GM23338 (cell line): ENCODE results near the gene FAM174C. TPM values are rescaled to one million over a fixed set of nuclear protein-coding genes. Genes with fewer than 3 reads are reported as not detected.

ENCODE experiments used
- ATAC-seq: fragments of 200-7000 bp; cut with Tn5 transposase; 3 replicates; pipeline ENCODE4 v1.9.1; 2020
- DNase-seq: peaks from one replicate; pipeline ENCODE4 v3.0.0-alpha.2; 2015; ENCODE audit warnings: low spot score
- H2AFZ ChIP-seq: fragments of 200-600 bp; sonication (generic); 2 replicates; pipeline ENCODE4 v1.8.0; 2016; ENCODE audit warnings: antibody characterized with exemption, mild to moderate bottlenecking, moderate library complexity
- H3F3A ChIP-seq: fragments of 200-600 bp; sonication (generic); replicated peaks from 2 replicates; pipeline ENCODE4 v1.8.0; 2017; ENCODE audit warnings: antibody characterized with exemption, mixed run types, low read depth
- H3K27ac ChIP-seq: fragments of 200-600 bp; sonication (generic); 2 replicates; pipeline ENCODE4 v1.6.1; 2016; ENCODE audit warnings: low read depth
- H3K27me3 ChIP-seq: fragments of 200-600 bp; sonication (generic); 2 replicates; pipeline ENCODE4 v1.8.0; 2016; ENCODE audit warnings: mild to moderate bottlenecking, mixed run types, moderate library complexity; ENCODE audit not compliant: insufficient read depth
- H3K36me3 ChIP-seq: fragments of 200-600 bp; sonication (generic); 2 replicates; pipeline ENCODE4 v1.8.0; 2016; ENCODE audit warnings: mild to moderate bottlenecking; ENCODE audit not compliant: insufficient read depth
- H3K4me1 ChIP-seq: fragments of 200-600 bp; sonication (generic); 2 replicates; pipeline ENCODE4 v1.8.0; 2016; ENCODE audit warnings: mild to moderate bottlenecking, moderate library complexity; ENCODE audit not compliant: insufficient read depth
- H3K4me2 ChIP-seq: fragments of 200-600 bp; sonication (generic); 2 replicates; pipeline ENCODE4 v1.7.1; 2017; ENCODE audit warnings: mixed run types
- H3K4me3 ChIP-seq: fragments of 200-600 bp; sonication (generic); 2 replicates; pipeline ENCODE4 v1.6.1; 2016; ENCODE audit warnings: mixed run types
- H3K79me2 ChIP-seq: fragments of 200-600 bp; sonication (generic); replicated peaks from 2 replicates; pipeline ENCODE4 v1.8.0; 2017; ENCODE audit warnings: mild to moderate bottlenecking; ENCODE audit not compliant: insufficient read depth
- H3K9me2 ChIP-seq: fragments of 200-600 bp; sonication (generic); 2 replicates; pipeline ENCODE4 v1.8.0; 2017; ENCODE audit not compliant: insufficient read depth
- H4K20me1 ChIP-seq: fragments of 200-600 bp; sonication (generic); replicated peaks from 2 replicates; pipeline ENCODE4 v1.8.0; 2017; ENCODE audit warnings: mild to moderate bottlenecking; ENCODE audit not compliant: insufficient read depth
- H3K27ac Mint-ChIP-seq: 2 replicates; pipeline ENCODE4 v1.8.0; 2020; ENCODE audit warnings: inconsistent platforms, mild to moderate bottlenecking, moderate library complexity, mixed read lengths
- H3K27me3 Mint-ChIP-seq: 3 replicates; pipeline ENCODE4 v1.8.0; 2022; ENCODE audit warnings: low read depth, mild to moderate bottlenecking, moderate library complexity, mixed read lengths, inconsistent platforms; ENCODE audit not compliant: insufficient read depth, poor library complexity
- H3K36me3 Mint-ChIP-seq: 3 replicates; pipeline ENCODE4 v1.8.0; 2021; ENCODE audit warnings: low read depth, mild to moderate bottlenecking, inconsistent platforms, moderate library complexity, mixed read lengths
- H3K4me1 Mint-ChIP-seq: 3 replicates; pipeline ENCODE4 v1.8.0; 2020; ENCODE audit warnings: mild to moderate bottlenecking, inconsistent platforms, mixed read lengths
- H3K4me3 Mint-ChIP-seq: 3 replicates; pipeline ENCODE4 v1.8.0; 2021; ENCODE audit warnings: moderate library complexity, mild to moderate bottlenecking, inconsistent platforms, mixed read lengths
- H3K9me3 Mint-ChIP-seq: 3 replicates; pipeline ENCODE4 v1.8.0; 2020; ENCODE audit warnings: moderate library complexity, mild to moderate bottlenecking, inconsistent platforms, mixed read lengths
- CREB1 ChIP-seq: fragments of 250-450 bp; sonication (Bioruptor Pico); IDR thresholded peaks from 2 replicates; pipeline ENCODE4 v1.5.0; 2020; ENCODE audit warnings: low read depth, mild to moderate bottlenecking, moderate library complexity
- CTCF ChIP-seq, 2 experiments: fragments of 200-600 bp in 1 of 2; sonication (generic) in 1 of 2; conservative IDR thresholded peaks; 2 replicates each; pipeline versions ENCODE4 v1.5.1 to v1.6.1; 2016 to 2017; ENCODE audit warnings: antibody characterized with exemption in 2 of 2, low read depth in 2 of 2, mild to moderate bottlenecking in 2 of 2, moderate library complexity in 1 of 2
- ETS1 ChIP-seq: IDR thresholded peaks from 2 replicates; pipeline ENCODE4 v1.6.1; 2016; ENCODE audit warnings: antibody characterized with exemption
- EZH2 ChIP-seq: fragments of 200-600 bp; sonication (generic); IDR thresholded peaks from one replicate; pipeline ENCODE4 v1.8.0; 2017; ENCODE audit warnings: antibody characterized with exemption, mild to moderate bottlenecking, low read depth; ENCODE audit not compliant: unreplicated experiment
- EZH2phosphoT487 ChIP-seq: fragments of 200-600 bp; sonication (generic); IDR thresholded peaks from one replicate; pipeline ENCODE4 v1.8.1; 2018; ENCODE audit warnings: antibody characterized with exemption; ENCODE audit not compliant: unreplicated experiment
- JUNB ChIP-seq: IDR thresholded peaks from one replicate; pipeline ENCODE4 v1.6.1; 2016; ENCODE audit warnings: antibody characterized with exemption; ENCODE audit not compliant: unreplicated experiment
- NANOG ChIP-seq: IDR thresholded peaks from 2 replicates; pipeline ENCODE4 v1.6.1; 2016; ENCODE audit warnings: antibody characterized with exemption, borderline replicate concordance
- POLR2AphosphoS5 ChIP-seq: IDR thresholded peaks from 2 replicates; pipeline ENCODE4 v1.6.1; 2016; ENCODE audit warnings: antibody characterized with exemption, low read depth
- REST ChIP-seq: IDR thresholded peaks from one replicate; pipeline ENCODE4 v1.6.1; 2018; ENCODE audit warnings: antibody characterized with exemption; ENCODE audit not compliant: unreplicated experiment
- STAT1 ChIP-seq: IDR thresholded peaks from one replicate; pipeline ENCODE4 v1.6.1; 2016; ENCODE audit warnings: antibody characterized with exemption; ENCODE audit not compliant: unreplicated experiment
- ZNF114 ChIP-seq: fragments of 250-450 bp; sonication (Bioruptor Pico); IDR thresholded peaks from 2 replicates; pipeline ENCODE4 v1.5.0; 2020; ENCODE audit warnings: mild to moderate bottlenecking, moderate library complexity
- ZNF331 ChIP-seq: fragments of 250-450 bp; sonication (Bioruptor Pico); IDR thresholded peaks from 2 replicates; pipeline ENCODE4 v1.5.0; 2020; ENCODE audit warnings: low read depth, mild to moderate bottlenecking, moderate library complexity
- ZNF462 ChIP-seq: fragments of 250-450 bp; sonication (Bioruptor Pico); IDR thresholded peaks from 2 replicates; pipeline ENCODE4 v1.5.0; 2020; ENCODE audit warnings: mild to moderate bottlenecking, moderate library complexity
- polyA plus RNA-seq: library from polyadenylated mRNA; unstranded; fragments of >200 nt; fragmentation: Nextera tagmentation; extraction: Ambion mirVana; gene quantifications from 2 replicates; pipeline ENCODE4 v1.2.1, GENCODE V29; 2016
- total RNA-seq: library from RNA; depleted of rRNA; stranded (reverse); fragments of >200 nt; shearing (Covaris generic); gene quantifications from 2 replicates; pipeline ENCODE4 v1.2.3, GENCODE V29; 2014

Gene FAM174C
- total and polyA plus RNA-seq, 2 experiments from 2014 or later = 60.4 to 68.0 TPM

- H3K4me2 ChIP-seq = no peak overlapping the region
- H3K27ac ChIP-seq = no peak overlapping the region
- H2AFZ ChIP-seq = no peak overlapping the region
- no peaks in the 10 kb centered on the region for H3K79me2 ChIP-seq
- H3K4me3 ChIP-seq = no peak overlapping the region
- TF ChIP-seq CREB1 (no peak), CTCF (conservative IDR thresholded peaks at IDR 0.05; ENCODE audit: low read depth in 2 of 2) (no peak), STAT1 (no peak), EZH2 (no peak), JUNB (no peak), ZNF462 (no peak), POLR2AphosphoS5 (no peak), ZNF331 (CRISPR knock-in tag) (no peak), ETS1 (no peak), ZNF114 (no peak), NANOG (no peak), EZH2phosphoT487 (no peak), REST (no peak)
- H3K27me3 ChIP-seq = 0 out of 2 replicates have a peak, but pooled peaks cover 10% of the 10 kb centered on the region
- Mint-ChIP-seq H3K4me3 (no peak overlapping the region), H3K4me1 (peaks cover 3% of the 10 kb centered on the region), H3K9me3 (no peaks in the 10 kb centered on the region), H3K36me3 (no peaks in the 10 kb centered on the region), H3K27ac (no peak overlapping the region), H3K27me3 (peaks cover 20% of the 10 kb centered on the region)
- H3K36me3 ChIP-seq = no peaks in the 10 kb centered on the region
- H3K4me1 ChIP-seq = no peaks in the 10 kb centered on the region
- H4K20me1 ChIP-seq = no peaks in the 10 kb centered on the region
- ATAC-seq (no peak), DNase-seq (no peak)
- no peaks in the 10 kb centered on the region; the same call in 1 of the 2 replicates for H3F3A ChIP-seq
- H3K9me2 ChIP-seq = no peaks in the 10 kb centered on the region
Observed at GRCh38 chr19:1322198-1322981, 47.1 kb downstream of the FAM174C start.
